Measurements from ENCODE around the gene MARF1. TPM values are rescaled to one million over a fixed set of nuclear protein-coding genes. Genes with fewer than 3 reads are reported as not detected.

Gene MARF1
- total RNA-seq, 1 experiment from 2014 or later, result 68.1 TPM

GRCh38 chr16:15544405-15544804 is 98.5 kb downstream of the MARF1 start:
- H3F3A ChIP-seq (ENCODE audit: insufficient read depth, low read depth), result peaks cover 9% of the 10 kb centered on the region; the same call in 1 of the 2 replicates
- ChIA-PET POLR2A (ENCODE audit: unreplicated experiment) (no interaction called here), CTCF (no interaction called here)
- H3K9me2 ChIP-seq (ENCODE audit: insufficient read depth), result no peaks in the 10 kb centered on the region
- H3K36me3 ChIP-seq (ENCODE audit: low read depth), result no peaks in the 10 kb centered on the region
- no peak for DNase-seq
- no peak overlapping the region for H2AFZ ChIP-seq
- intact Hi-C loops (cut with micrococcal nuclease; ENCODE audit: unreplicated experiment), result no loop called here
- no peak overlapping the region for H3K4me2 ChIP-seq
- no peaks in the 10 kb centered on the region for H3K27me3 ChIP-seq (ENCODE audit: insufficient read depth, low read depth)
- no peaks in the 10 kb centered on the region for H4K20me1 ChIP-seq (ENCODE audit: insufficient read depth)
- no peaks in the 10 kb centered on the region for H3K4me1 ChIP-seq (replicated peaks; ENCODE audit: insufficient read depth)
- H3K79me2 ChIP-seq (ENCODE audit: low read depth), result no peaks in the 10 kb centered on the region
- H3K27ac ChIP-seq, result no peak overlapping the region
- no TSS peak for BruUV-seq (replicated peaks)
- TF ChIP-seq EZH2 (IDR thresholded peaks at IDR 0.05; ENCODE audit: low read depth) (no peak), CTCF (conservative IDR thresholded peaks at IDR 0.05) (no peak)
- peaks cover 5% of the 10 kb centered on the region; the same call in 1 of the 2 replicates for H3K9me3 ChIP-seq (ENCODE audit: insufficient read depth, low read depth)
- no peak overlapping the region for H3K4me3 ChIP-seq

Other genes with a start within 250 kb of the MARF1 start
- gene MPV17L, start 247.4 kb downstream of the MARF1 start, total RNA-seq (2021), result 0.11 TPM in 1 of 2 replicates, not detected in the other
- gene BMERB1, start 208.6 kb downstream of the MARF1 start, total RNA-seq (2021), result 3.9 and 4.3 TPM in 2 replicates
- 114 and 119 TPM in 2 replicates for gene NDE1, start 7.1 kb upstream of the MARF1 start, total RNA-seq (2021)
- 0.11 and 0.43 TPM in 2 replicates for gene MYH11, start 213.9 kb upstream of the MARF1 start, total RNA-seq (2021)
- 93.4 and 125 TPM in 2 replicates for gene CEP20, start 245.4 kb upstream of the MARF1 start, total RNA-seq (2021)